Measurements from ENCODE around the gene TSPEAR.
"Not testable (repeated sequence)": the region's sequence is repeated elsewhere in the genome, so short reads cannot be mapped to it uniquely, and the experiment has no call there.

Gene TSPEAR

GRCh38 chr21:44666401-44667320, 44.7 kb downstream of the TSPEAR start, which contains the start of gene KRTAP12-2:
Gene KRTAP12-2 (minus strand): TSS chr21:44666927. CDS start chr21:44666886, 41 bp downstream.
- H3K4me3 ChIP-seq (replicated peaks; ENCODE audit: low read depth, low read length): no peak within 1 kb of the TSS
- TF ChIP-seq, protein P1, sequence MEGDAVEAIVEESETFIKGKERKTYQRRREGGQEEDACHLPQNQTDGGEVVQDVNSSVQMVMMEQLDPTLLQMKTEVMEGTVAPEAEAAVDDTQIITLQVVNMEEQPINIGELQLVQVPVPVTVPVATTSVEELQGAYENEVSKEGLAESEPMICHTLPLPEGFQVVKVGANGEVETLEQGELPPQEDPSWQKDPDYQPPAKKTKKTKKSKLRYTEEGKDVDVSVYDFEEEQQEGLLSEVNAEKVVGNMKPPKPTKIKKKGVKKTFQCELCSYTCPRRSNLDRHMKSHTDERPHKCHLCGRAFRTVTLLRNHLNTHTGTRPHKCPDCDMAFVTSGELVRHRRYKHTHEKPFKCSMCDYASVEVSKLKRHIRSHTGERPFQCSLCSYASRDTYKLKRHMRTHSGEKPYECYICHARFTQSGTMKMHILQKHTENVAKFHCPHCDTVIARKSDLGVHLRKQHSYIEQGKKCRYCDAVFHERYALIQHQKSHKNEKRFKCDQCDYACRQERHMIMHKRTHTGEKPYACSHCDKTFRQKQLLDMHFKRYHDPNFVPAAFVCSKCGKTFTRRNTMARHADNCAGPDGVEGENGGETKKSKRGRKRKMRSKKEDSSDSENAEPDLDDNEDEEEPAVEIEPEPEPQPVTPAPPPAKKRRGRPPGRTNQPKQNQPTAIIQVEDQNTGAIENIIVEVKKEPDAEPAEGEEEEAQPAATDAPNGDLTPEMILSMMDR (IDR thresholded peaks at IDR 0.05; ENCODE audit: low read length, missing control alignments): no peak
- DNase-seq (ENCODE audit: low read depth): no peak

GRCh38 chr21:44664691-44665090, 46.7 kb downstream of the TSPEAR start:
- H3K4me3 ChIP-seq (replicated peaks; ENCODE audit: low read depth, low read length): no peak overlapping the region
- DNase-seq (ENCODE audit: low read depth): no peak
- TF ChIP-seq, protein P1 (IDR thresholded peaks at IDR 0.05; ENCODE audit: low read length, missing control alignments): no peak

DNA sequence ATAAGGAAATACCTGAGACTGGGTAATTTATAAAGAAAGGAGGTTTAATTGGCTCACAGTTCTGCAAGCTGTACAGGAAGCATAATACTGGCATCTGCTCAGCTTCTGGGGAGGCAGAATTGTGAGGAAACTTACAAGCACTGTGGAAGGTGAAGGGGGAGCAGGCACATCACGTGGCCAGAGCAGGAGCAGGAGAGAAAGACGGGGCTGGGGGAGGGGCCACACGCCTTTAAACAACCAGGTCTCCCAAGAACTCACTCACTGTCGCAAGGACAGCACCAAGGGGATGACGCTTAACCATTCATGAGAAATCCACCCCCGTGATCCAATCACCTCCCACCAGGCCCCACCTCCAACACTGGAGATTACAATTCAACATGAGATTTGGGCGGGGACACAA, 49.8 kb downstream of the TSPEAR start:
- DNase-seq (ENCODE audit: low read depth): not testable (repeated sequence)

DNA sequence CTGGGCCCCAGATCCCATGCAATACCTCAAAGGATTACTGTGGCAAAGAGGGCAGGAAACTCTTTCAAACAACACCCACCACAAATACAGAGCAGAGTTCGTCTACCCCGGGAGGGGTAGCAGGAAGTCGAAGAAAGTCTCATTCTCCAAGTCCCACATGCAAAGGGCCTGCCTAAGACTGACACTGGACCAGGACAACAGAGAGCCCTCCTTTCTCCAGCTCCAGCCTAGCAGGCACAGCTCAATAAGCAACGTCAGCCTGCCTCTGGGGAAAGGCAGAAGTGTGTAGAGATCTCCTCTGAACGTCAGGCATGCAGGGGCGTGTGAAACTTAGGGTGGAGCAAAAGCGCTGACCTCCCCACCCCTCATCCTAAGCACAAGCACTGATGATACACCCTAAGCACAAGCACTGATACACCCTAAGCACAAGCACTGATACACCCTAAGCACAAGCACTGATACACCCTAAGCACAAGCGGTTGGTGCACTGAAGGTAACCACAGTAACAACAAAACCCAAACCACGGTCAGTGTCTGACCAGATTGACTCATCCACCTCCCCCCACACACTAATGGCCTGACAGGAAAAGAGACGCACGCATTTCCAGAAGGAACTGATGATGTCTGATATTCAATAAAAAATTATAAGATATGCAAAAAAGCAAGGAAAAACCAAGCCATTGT, 52.3 kb downstream of the TSPEAR start:
- no peak overlapping the region for H3K4me3 ChIP-seq (replicated peaks; ENCODE audit: low read depth, low read length)
- no peak for DNase-seq (ENCODE audit: low read depth)

More for the DNA sequence above, 49.8 kb downstream of the TSPEAR start:
- not testable (repeated sequence) for H3K4me3 ChIP-seq (replicated peaks; ENCODE audit: low read depth, low read length)

DNA sequence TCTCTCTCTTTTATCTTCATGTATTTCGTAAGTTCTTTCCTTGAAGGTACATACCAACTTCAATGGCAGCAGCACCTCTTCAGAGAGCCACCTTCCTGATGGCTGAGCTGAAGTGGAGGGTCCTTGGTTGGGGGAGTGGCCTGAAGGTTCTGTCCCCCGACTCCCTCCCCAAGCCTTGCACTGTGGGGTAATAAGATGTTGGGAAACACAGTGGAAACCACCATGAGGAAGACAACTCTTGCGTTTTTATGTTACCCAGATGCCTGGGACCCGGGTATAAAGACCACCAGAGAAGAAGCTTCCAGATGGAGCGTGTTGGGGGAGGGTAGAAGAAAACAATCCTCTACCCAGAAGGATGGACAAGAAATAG, 52.8 kb downstream of the TSPEAR start:
- no peak for DNase-seq (ENCODE audit: low read depth)
- TF ChIP-seq, protein P1 (IDR thresholded peaks at IDR 0.05; ENCODE audit: low read length, missing control alignments): no peak
- no peak overlapping the region for H3K4me3 ChIP-seq (replicated peaks; ENCODE audit: low read depth, low read length)

More for the DNA sequence above, 52.3 kb downstream of the TSPEAR start:
- TF ChIP-seq, protein P1 (IDR thresholded peaks at IDR 0.05; ENCODE audit: low read length, missing control alignments): no peak

DNA sequence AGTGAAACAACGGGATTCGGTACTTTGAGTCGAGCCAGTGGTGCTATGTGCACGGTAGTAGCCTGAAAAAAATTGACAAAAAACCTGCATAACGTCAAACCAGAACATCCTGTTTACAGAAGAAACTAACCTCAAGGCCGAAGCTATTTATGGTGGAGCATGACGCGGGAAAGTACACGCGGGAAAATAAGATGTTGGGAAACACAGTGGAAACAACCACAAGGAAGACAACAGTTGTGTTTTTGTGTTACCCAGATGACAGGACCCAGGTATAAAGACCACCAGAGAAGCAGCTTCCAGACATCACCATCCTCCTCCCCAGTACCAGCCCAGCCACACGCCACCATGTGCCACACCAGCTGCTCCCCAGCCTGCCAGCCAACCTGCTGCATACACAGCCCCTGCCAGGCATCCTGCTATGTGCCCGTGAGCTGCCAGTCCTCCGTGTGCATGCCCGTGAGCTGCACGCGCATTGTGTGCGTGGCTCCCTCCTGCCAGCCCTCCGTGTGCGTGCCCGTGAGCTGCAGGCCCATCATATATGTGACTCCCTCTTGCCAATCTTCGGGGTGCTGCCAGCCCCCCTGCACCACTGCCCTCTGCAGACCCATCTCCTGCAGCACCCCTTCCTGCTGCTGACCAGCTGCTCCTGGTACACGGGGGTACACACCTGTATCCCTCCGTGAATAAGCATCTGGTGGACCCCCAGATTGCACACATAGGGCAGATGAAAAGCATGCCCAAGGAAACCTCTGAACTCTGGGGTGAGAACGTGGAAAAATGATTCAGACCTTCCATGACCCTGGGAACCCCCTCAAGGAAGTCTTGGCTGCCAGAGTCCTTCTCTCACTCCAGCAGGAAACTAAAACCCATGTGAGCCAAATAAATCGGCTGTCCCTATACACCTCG, 53.5 kb downstream of the TSPEAR start, which contains the start of gene KRTAP12-3:
Gene KRTAP12-3, plus strand, starts transcription at position 298 of the 906 bp plus-strand sequence. Its CDS starts 48 bp downstream, at position 346.
- TF ChIP-seq, protein P1 (IDR thresholded peaks at IDR 0.05; ENCODE audit: low read length, missing control alignments): no peak
- no peak within 1 kb of the TSS for H3K4me3 ChIP-seq (replicated peaks; ENCODE audit: low read depth, low read length)
- DNase-seq (ENCODE audit: low read depth): no peak

Measured in fibroblast of pulmonary artery (primary cell).